Stimulated activated CD8-positive, alpha-beta memory T cell treated with anti-CD3 and anti-CD28 coated beads, Interleukin-4, amount 100 ng/mL, for 48 hours (primary cell): ENCODE data around the gene AKR1C3.

Experiments used
- DNase-seq: peaks from one replicate; pipeline ENCODE4 v3.0.0-alpha.2; 2020

The AKR1C3 gene

GRCh38 chr10:5143137-5143536 is 48.9 kb downstream of the AKR1C3 start:
- no peak for DNase-seq

GRCh38 chr10:5146920-5147254 is 52.7 kb downstream of the AKR1C3 start:
- no peak for DNase-seq

DNA sequence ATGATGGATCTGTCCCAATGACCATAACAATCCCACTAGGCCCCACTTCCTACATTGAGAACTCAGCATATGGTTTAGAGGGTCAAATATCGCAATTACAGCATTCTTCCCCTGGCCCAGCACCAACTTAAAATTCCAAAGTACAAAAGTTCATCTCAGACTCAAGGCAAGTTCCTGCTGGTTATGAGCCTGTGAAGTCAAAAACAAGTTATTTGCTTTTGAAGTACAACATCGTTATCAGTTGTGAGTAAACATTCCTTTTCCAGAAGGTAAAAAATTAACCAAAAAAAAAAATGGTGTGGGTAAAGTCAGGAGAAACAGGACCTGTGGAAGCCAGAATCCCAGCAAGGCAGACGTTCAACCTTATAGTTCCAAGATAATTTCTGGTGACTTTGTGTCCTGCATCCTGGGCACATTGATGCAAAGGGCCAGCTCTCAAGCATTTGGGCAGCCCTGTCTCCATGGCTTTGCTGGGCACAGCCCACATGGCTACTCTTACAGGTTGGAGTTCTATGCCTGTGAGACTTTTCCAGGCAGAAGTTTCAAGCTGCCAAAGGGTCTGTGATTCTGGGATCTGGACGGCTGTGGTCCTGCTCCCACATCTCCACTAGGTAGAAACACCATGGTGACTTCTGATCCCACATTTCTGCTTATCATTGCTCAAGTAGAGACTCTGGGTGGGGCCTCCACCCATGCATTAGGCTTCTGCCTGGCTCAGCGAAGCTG is 53.2 kb downstream of the AKR1C3 start:
- no peak for DNase-seq

DNA sequence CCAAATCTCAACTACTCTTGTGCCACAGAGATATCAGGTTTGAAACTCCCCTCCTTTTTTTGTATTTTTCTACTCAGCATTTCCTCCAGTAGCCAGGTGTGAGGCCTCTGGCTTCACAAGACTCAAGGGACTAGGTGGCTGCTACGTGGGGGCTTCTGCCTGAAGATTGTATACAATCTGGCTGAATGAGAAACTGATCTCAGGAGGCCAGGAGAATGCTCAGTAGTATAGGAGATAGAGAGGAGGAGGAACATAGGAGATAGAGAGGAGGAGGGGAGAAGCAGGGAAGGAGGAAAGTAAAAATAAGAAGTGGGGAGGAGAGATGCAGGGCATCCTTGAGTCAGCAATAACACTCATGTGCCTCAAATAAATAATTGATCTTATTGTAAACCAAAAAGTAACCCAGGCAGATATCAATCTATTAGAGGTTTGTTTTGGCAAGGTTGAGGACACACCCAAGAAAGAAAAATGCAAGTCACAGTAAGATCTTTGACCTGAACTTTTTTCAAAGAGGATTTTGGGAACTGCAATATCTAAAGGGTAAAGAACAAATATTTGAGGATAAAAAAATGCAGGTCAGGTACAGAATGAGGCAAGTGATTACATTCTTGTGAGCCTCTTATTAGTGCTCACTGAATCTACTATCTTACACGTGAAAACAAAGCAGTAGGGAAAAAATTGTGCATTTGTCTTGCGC is 53.9 kb downstream of the AKR1C3 start:
- no peak for DNase-seq

DNA sequence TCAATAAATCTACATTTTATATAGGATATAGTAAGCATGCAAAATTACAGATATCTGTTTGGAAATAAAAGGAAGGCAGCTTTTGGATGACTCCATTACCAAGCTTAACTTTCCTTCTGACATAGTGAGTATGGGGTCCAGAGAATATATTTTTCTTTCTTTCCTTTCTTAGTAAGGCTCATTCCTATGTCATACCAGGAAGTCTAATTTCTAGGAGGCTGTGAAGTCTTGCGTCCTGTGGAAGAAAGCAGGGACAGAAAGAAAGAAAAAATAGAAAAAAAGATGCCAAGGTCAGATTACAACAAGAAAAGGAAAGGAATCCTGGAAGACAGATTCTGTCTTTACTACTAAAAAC is 54.4 kb downstream of the AKR1C3 start:
- no peak for DNase-seq

DNA sequence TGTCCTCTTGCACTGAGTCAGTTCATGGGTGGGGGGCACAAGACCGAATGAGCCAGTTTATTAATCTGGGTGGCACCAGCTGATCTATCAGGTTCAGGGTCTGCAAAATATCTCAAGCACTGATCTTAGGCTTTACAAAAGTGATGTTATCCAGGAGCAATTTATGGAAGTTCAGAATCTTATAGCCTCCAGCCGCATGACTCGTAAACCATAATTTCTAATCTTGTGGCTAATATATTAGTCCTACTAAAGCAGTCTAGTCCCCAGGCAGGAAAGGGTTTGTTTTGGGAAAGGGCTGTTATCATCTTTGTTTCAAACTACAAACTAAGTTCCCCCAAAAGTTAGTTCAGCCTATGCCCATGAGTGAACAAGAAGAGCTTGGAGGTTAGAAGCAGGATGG is 56.9 kb downstream of the AKR1C3 start:
- no peak for DNase-seq

- DNase-seq = no peak
Measured at GRCh38 chr10:5155951-5156350, 61.7 kb downstream of the AKR1C3 start.
